GM12878 (cell line): ENCODE measurements around the gene QSOX1. TPM values are rescaled to one million over a fixed set of nuclear protein-coding genes. Genes with fewer than 3 reads are reported as not detected.

Experiments
- ATAC-seq: fragments of 200-7000 bp; cut with Tn5 transposase; 3 replicates; pipeline ENCODE4 v1.9.1; 2020; ENCODE audit warnings: mild to moderate bottlenecking, moderate library complexity
- BruUV-seq: library from RNA; stranded (reverse); fragments of 400-500 nt; replicated peaks from 2 replicates; lab custom pipeline; 2021; lab: Mats Ljungman, UMichigan
- CTCF ChIA-PET: fragments of 300-600 bp; sonication (Branson Sonifier 250); formaldehyde crosslinking; extraction: SDS; loops from one replicate; lab custom pipeline; 2021; ENCODE audit warnings: inconsistent platforms; lab: Yijun Ruan, JAX
- POLR2A ChIA-PET: fragments of 350-600 bp; formaldehyde crosslinking; extraction: SDS; loops from one replicate; lab custom pipeline; 2021; ENCODE audit warnings: inconsistent platforms; lab: Charles Lee
- RAD21 ChIA-PET: fragments of 300-600 bp; sonication (Branson Sonifier 250); formaldehyde crosslinking; loops from one replicate; lab custom pipeline; 2023; ENCODE audit warnings: antibody characterized with exemption; ENCODE audit not compliant: unreplicated experiment; lab: Charles Lee
- SMC1A ChIA-PET: fragments of 300-600 bp; sonication (Branson Sonifier 250); formaldehyde crosslinking; loops from one replicate; lab custom pipeline; 2023; ENCODE audit not compliant: unreplicated experiment, uncharacterized antibody; lab: Charles Lee
- DNase-seq: peaks from one replicate; pipeline ENCODE4 v3.0.0-alpha.2; 2011; ENCODE audit warnings: low read depth, low spot score
- FAIRE-seq: peaks from 3 replicates; lab custom pipeline; 2011; peaks lifted over from hg19 to GRCh38; lab: Jason Lieb, UNC
- H2AFZ ChIP-seq: 2 replicates; pipeline ENCODE4 v1.6.0; 2011; ENCODE audit warnings: low read depth, low read length, control low read depth; ENCODE audit not compliant: control insufficient read depth
- H3K27ac ChIP-seq: 2 replicates; pipeline ENCODE4 v1.5.1; 2011; ENCODE audit warnings: control low read depth; ENCODE audit not compliant: control insufficient read depth, insufficient read depth
- H3K27me3 ChIP-seq, 2 experiments: replicated peaks in 1 of 2; 2 replicates each; pipeline versions ENCODE4 v1.6.0 to v1.6.1; 2011; ENCODE audit warnings: low read length in 1 of 2; ENCODE audit not compliant: control insufficient read depth in 2 of 2, insufficient read depth in 2 of 2
- H3K36me3 ChIP-seq, 2 experiments: 2 replicates each; pipeline ENCODE4 v1.5.1; 2011; ENCODE audit warnings: low read length in 1 of 2; ENCODE audit not compliant: control insufficient read depth in 2 of 2, insufficient read depth in 2 of 2
- H3K4me1 ChIP-seq: 2 replicates; pipeline ENCODE4 v1.6.1; 2011; ENCODE audit warnings: mild to moderate bottlenecking, low read length, moderate library complexity, mixed read lengths; ENCODE audit not compliant: control insufficient read depth, insufficient read depth
- H3K4me2 ChIP-seq: 2 replicates; pipeline ENCODE4 v1.6.0; 2011; ENCODE audit warnings: control low read depth; ENCODE audit not compliant: control insufficient read depth, insufficient read depth
- H3K4me3 ChIP-seq: fragments of 200-600 bp; sonication (generic); 2 replicates; pipeline ENCODE4 v1.5.1; 2016
- H3K79me2 ChIP-seq: 2 replicates; pipeline ENCODE4 v1.6.0; 2011; ENCODE audit warnings: low read length; ENCODE audit not compliant: control insufficient read depth, insufficient read depth
- H3K9ac ChIP-seq: 2 replicates; pipeline ENCODE4 v1.8.0; 2011; ENCODE audit warnings: low read length, control low read depth, mixed read lengths; ENCODE audit not compliant: control insufficient read depth, insufficient read depth
- H3K9me3 ChIP-seq: replicated peaks from 3 replicates; pipeline ENCODE4 v1.5.1; 2011; ENCODE audit warnings: mild to moderate bottlenecking, low read length; ENCODE audit not compliant: control insufficient read depth, insufficient read depth
- H4K20me1 ChIP-seq: 2 replicates; pipeline ENCODE4 v1.6.0; 2011; ENCODE audit not compliant: control insufficient read depth, insufficient read depth
- ATF3 ChIP-seq: IDR thresholded peaks from 2 replicates; pipeline ENCODE4 v1.6.1; 2011; ENCODE audit warnings: low read depth, mild to moderate bottlenecking, low read length, moderate library complexity, borderline replicate concordance; ENCODE audit errors: extremely low read depth
- BHLHE40 ChIP-seq, 2 experiments: fragments of 450-650 bp in 1 of 2; IDR thresholded peaks; 2 replicates each; pipeline ENCODE4 v1.6.1; 2011 to 2017; ENCODE audit warnings: low read depth in 2 of 2, borderline replicate concordance in 1 of 2, improper control_type of control experiment in 1 of 2, low read length in 1 of 2, mild to moderate bottlenecking in 1 of 2
- GABPA ChIP-seq: IDR thresholded peaks from 2 replicates; pipeline ENCODE4 v1.6.1; 2014; ENCODE audit warnings: antibody characterized with exemption, low read depth, mild to moderate bottlenecking, inconsistent platforms
- MTA3 ChIP-seq: IDR thresholded peaks from 2 replicates; pipeline ENCODE4 v1.6.1; 2012; ENCODE audit warnings: low read length, inconsistent platforms, borderline replicate concordance
- MXI1 ChIP-seq: fragments of 150-350 bp; IDR thresholded peaks from 2 replicates; pipeline ENCODE4 v1.6.1; 2011; ENCODE audit warnings: low read depth, mild to moderate bottlenecking, inconsistent platforms, low read length, improper control_type of control experiment
- MYC ChIP-seq: IDR thresholded peaks from 2 replicates; pipeline ENCODE4 v1.6.1; 2011; ENCODE audit warnings: mild to moderate bottlenecking, low read length, moderate library complexity, inconsistent platforms; ENCODE audit not compliant: insufficient read depth, insufficient replicate concordance, insufficient read length, severe bottlenecking
- NBN ChIP-seq: fragments of 450-650 bp; IDR thresholded peaks from 2 replicates; pipeline ENCODE4 v1.6.1; 2016
- NFIC ChIP-seq: IDR thresholded peaks from 2 replicates; pipeline ENCODE4 v1.6.1; 2012; ENCODE audit warnings: low read depth, mild to moderate bottlenecking, inconsistent platforms, low read length, moderate library complexity
- SIX5 ChIP-seq: IDR thresholded peaks from 2 replicates; pipeline ENCODE4 v1.6.1; 2011; ENCODE audit warnings: mild to moderate bottlenecking, low read depth, low read length, moderate library complexity; ENCODE audit not compliant: severe bottlenecking
- WGBS: methylation state at CpG from one replicate; pipeline ENCODE4 v1.1.6; 2016; ENCODE audit warnings: low lambda C conversion rate; ENCODE audit not compliant: insufficient replicate concordance, insufficient coverage; ENCODE audit errors: missing lambda C conversion rate; 5-methylcytosine and 5-hydroxymethylcytosine counted together
- in situ Hi-C: fragments of 300-500 bp; cut with MboI; formaldehyde crosslinking; loops from 9 replicates; pipeline ENCODE4 v1.14.3; 2018; ENCODE audit warnings: mixed read lengths
- intact Hi-C: fragments of 100-400 bp; cut with micrococcal nuclease; formaldehyde crosslinking; loops from one replicate; pipeline ENCODE4 v1.14.2; 2022; ENCODE audit not compliant: unreplicated experiment
- polyA plus RNA-seq, 11 experiments: library from polyadenylated mRNA; depleted of rRNA in 4 of 11; unstranded in 6 of 11; stranded (reverse) in 5 of 11; fragments of >200 nt; fragmentation: Nextera tagmentation in 4 of 11; fragmentation: Illumina TruSeq in 1 of 11; extraction: Ambion mirVana in 4 of 11; extraction: Trizol in 1 of 11; gene quantifications; 1 replicate in 1 of 11; 2 replicates in 10 of 11; pipeline versions ENCODE4 v1.2.1 to v1.2.3, GENCODE V29; 2011 to 2016; ENCODE audit warnings: inconsistent platforms in 2 of 11, missing spikeins in 2 of 11, low read depth in 1 of 11
- total RNA-seq, 4 experiments: library from RNA; depleted of rRNA in 3 of 4; stranded (reverse); fragments of >200 nt in 3 of 4; fragmentation: Illumina TruSeq in 1 of 4; extraction: Trizol in 1 of 4; gene quantifications; 2 replicates each; pipeline versions ENCODE4 v1.2.1 to v1.2.3, GENCODE V29; 2013 to 2021

Gene QSOX1
- total and polyA plus RNA-seq, 10 of the 15 experiments (the other 5 are each of a cell fraction or from before 2014, with no cell fraction given): 1.8 to 31.3 (median 11.2) TPM

- ChIA-PET POLR2A (no interaction called here), CTCF (interaction anchor here (1.2 kb wide), 1 partner anchor 25 kb away, joined by 3 read pairs; no protein-coding TSS in a partner anchor), RAD21 (no interaction called here), SMC1A (no interaction called here)
- H3K27ac ChIP-seq: no peak overlapping the region
- no peaks in the 10 kb centered on the region for H3K79me2 ChIP-seq
- H3K4me2 ChIP-seq: no peak overlapping the region
- ATAC-seq (no peak), FAIRE-seq (no peak), DNase-seq (no peak)
- TF ChIP-seq GABPA (no peak), ATF3 (no peak), MYC (no peak), BHLHE40 (IDR thresholded peaks at IDR 0.05; ENCODE audit: borderline replicate concordance in 1 of 2, low read depth in 2 of 2, low read length in 1 of 2) (no peak), MTA3 (no peak), SIX5 (no peak), MXI1 (no peak), NBN (no peak), NFIC (no peak)
- no peaks in the 10 kb centered on the region for H3K27me3 ChIP-seq
- H4K20me1 ChIP-seq: no peaks in the 10 kb centered on the region
- H2AFZ ChIP-seq: no peak overlapping the region
- no peak overlapping the region for H3K4me3 ChIP-seq
- no TSS peak for BruUV-seq
- intact Hi-C loops (no loop called here), in situ Hi-C loops (no loop called here)
- no peaks in the 10 kb centered on the region for H3K4me1 ChIP-seq
- no peaks in the 10 kb centered on the region for H3K36me3 ChIP-seq
- no peak overlapping the region for H3K9ac ChIP-seq
- no peaks in the 10 kb centered on the region for H3K9me3 ChIP-seq
- 82% methylated on average over 6 of the region's 6 CpGs for WGBS
Observed at GRCh38 chr1:180204231-180204630, 49.6 kb downstream of the QSOX1 start.
